GM18517 (cell line): ENCODE measurements around the gene EIF4ENIF1.
"Not testable (repeated sequence)": the region's sequence is repeated elsewhere in the genome, so short reads cannot be mapped to it uniquely, and the experiment has no call there.

ENCODE experiments used
- ATAC-seq: cut with Tn5 transposase; IDR thresholded peaks from one replicate; pipeline ENCODE4 v1.9.1; 2021; ENCODE audit warnings: mild to moderate bottlenecking, moderate library complexity; ENCODE audit not compliant: unreplicated experiment

EIF4ENIF1 gene

GRCh38 chr22:31489632-31490495, at the start of gene EIF4ENIF1:
Gene EIF4ENIF1 (minus strand): TSS chr22:31489842. CDS start chr22:31488718, 1,124 bp downstream.
- ATAC-seq = peak; percentile 28

- ATAC-seq = peak; percentile 50
Observed at GRCh38 chr22:31538815-31539214, 49.2 kb upstream of the EIF4ENIF1 start.

- ATAC-seq = no peak
Observed at GRCh38 chr22:31537019-31537535, 47.4 kb upstream of the EIF4ENIF1 start.

GRCh38 chr22:31533374-31533773, 43.7 kb upstream of the EIF4ENIF1 start:
- no peak for ATAC-seq

- ATAC-seq = no peak
Observed at GRCh38 chr22:31532060-31532459, 42.4 kb upstream of the EIF4ENIF1 start.

GRCh38 chr22:31530823-31531195, 41.2 kb upstream of the EIF4ENIF1 start:
- no peak for ATAC-seq

GRCh38 chr22:31526270-31526669, 36.6 kb upstream of the EIF4ENIF1 start:
- no peak for ATAC-seq

GRCh38 chr22:31524132-31524531, 34.5 kb upstream of the EIF4ENIF1 start:
- ATAC-seq = not testable (repeated sequence)

GRCh38 chr22:31520051-31520450, 30.4 kb upstream of the EIF4ENIF1 start:
- no peak for ATAC-seq

GRCh38 chr22:31509061-31509762, 19.6 kb upstream of the EIF4ENIF1 start:
- no peak for ATAC-seq

- ATAC-seq = no peak
Observed at GRCh38 chr22:31508536-31508935, 18.9 kb upstream of the EIF4ENIF1 start.

GRCh38 chr22:31507517-31507916, 17.9 kb upstream of the EIF4ENIF1 start:
- not testable (repeated sequence) for ATAC-seq

GRCh38 chr22:31504282-31504681, 14.6 kb upstream of the EIF4ENIF1 start:
- ATAC-seq = no peak

GRCh38 chr22:31503211-31503964, 13.7 kb upstream of the EIF4ENIF1 start:
- no peak for ATAC-seq

- ATAC-seq = no peak
Observed at GRCh38 chr22:31501738-31502137, 12.1 kb upstream of the EIF4ENIF1 start.

- no peak for ATAC-seq
Observed at GRCh38 chr22:31497148-31497938, 7.7 kb upstream of the EIF4ENIF1 start.

GRCh38 chr22:31496735-31497146, 7.1 kb upstream of the EIF4ENIF1 start:
- no peak for ATAC-seq

GRCh38 chr22:31496007-31496734, 6.5 kb upstream of the EIF4ENIF1 start, which contains the start of gene SFI1:
Gene SFI1 (plus strand): TSS chr22:31496536. CDS start chr22:31508285, 11,749 bp downstream.
- peak; percentile 68 for ATAC-seq

- ATAC-seq = no peak
Observed at GRCh38 chr22:31495343-31495742, 5.7 kb upstream of the EIF4ENIF1 start.
